Muscle of arm (tissue), 12 donors: ENCODE data around the gene TRIM67. TPM values are rescaled to one million over a fixed set of nuclear protein-coding genes. Genes with fewer than 3 reads are reported as not detected.

Source experiments
- DNase-seq: peaks from one replicate; pipeline ENCODE4 v3.0.0-alpha.2; 2013
- polyA plus RNA-seq, 12 donors: library from polyadenylated mRNA; unstranded; fragments of 120-200 nt; gene quantifications; one replicate each; pipeline ENCODE4 v1.2.1, GENCODE V29; 2013; ENCODE audit not compliant: insufficient read length in 12 of 12

TRIM67 gene
- polyA plus RNA-seq, 12 donors: 0.04 to 0.21 (median 0.08) TPM; not detected in 2

GRCh38 chr1:231232870-231233734 lies 71.2 kb downstream of the TRIM67 start:
- DNase-seq: no peak

- no peak for DNase-seq
Observed at GRCh38 chr1:231233735-231234417, 72.0 kb downstream of the TRIM67 start.

DNA sequence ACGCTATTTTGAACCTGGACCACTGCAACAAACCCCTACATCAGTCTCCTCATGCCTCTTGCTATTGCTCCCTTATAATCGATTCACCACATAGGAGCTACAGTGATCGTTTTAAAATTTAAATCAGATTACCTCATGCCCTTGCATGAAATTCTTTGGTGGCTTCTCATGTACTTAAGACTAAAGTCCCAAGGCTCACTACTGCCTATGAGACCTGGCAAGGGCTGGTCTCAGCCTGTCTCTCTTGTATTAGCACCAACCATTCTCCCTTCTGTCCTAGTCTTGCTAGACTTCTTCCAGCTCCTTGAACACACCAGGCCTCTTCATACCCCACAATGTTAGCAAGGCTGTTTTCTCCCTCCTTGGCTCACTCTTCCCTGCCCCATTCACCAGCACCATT lies 72.6 kb downstream of the TRIM67 start:
- DNase-seq: no peak

GRCh38 chr1:231235526-231236207 lies 73.8 kb downstream of the TRIM67 start:
- no peak for DNase-seq

DNA sequence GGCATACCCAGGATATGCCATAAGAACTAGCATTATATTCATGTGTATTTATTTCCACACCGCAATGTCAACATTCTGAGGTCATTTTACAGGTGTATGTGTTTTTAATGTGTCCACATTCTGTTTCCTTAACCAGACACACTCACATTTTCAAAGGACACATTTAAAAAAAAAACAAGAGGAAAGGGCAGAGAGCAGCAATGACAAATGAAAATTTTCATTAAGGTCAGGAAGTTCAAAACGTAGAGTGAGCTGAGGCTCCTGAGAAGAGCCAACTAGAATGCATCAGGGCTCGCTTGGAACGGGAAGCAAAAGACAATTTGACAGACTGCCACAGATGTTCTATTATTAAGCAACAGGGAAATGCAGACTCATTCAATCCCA lies 74.3 kb downstream of the TRIM67 start:
- peak; percentile 63 for DNase-seq

- no peak for DNase-seq
Observed at GRCh38 chr1:231236938-231237337, 75.1 kb downstream of the TRIM67 start.

DNA sequence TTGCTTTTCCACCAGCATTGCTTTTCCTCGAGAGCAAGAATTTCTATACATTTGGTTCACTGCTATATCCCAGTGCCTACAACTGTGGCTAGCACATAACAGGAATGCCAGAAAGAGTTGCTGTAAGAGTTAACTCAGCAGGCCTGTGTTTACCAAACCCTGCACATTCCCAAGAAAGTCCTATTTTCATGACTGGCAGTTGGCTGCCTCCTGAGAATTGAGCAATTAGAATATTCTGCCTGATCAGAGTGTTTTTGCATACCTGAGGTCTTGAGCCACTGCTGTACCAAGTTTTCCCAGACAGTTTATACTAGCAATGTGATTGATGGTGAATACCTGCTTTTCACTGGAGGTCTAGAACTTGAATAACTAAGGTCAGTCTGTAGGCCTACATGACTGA lies 76.4 kb downstream of the TRIM67 start:
- no peak for DNase-seq

DNA sequence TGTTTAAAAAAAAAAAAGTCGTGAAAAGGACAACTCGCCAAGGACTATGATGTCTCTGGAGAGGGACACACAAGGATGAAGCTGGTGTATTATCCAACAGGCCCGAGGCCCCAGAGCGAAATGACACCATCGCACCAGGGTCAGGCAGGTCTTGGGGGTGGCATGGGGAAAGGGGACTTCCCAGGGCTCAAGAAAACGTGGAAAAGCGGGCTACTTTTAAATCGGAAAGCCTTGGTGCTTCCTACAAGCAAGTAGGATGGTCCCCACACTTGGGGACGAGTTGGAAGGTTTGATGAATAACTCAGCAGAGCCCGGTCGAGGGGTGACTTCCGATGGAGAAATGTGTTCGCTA lies 78.6 kb downstream of the TRIM67 start:
- no peak for DNase-seq

GRCh38 chr1:231240883-231241735 lies 79.3 kb downstream of the TRIM67 start, which contains the start of gene GNPAT:
TSS of gene GNPAT (plus strand) at chr1:231241212. CDS start at chr1:231241379, 167 bp downstream.
- DNase-seq: peak; percentile 91

GRCh38 chr1:231241750-231242149 lies 79.9 kb downstream of the TRIM67 start:
- peak; percentile 27 for DNase-seq

- no peak for DNase-seq
Observed at GRCh38 chr1:231242516-231243198, 80.8 kb downstream of the TRIM67 start.

- DNase-seq: no peak
Observed at GRCh38 chr1:231248778-231249177, 86.9 kb downstream of the TRIM67 start.

DNA sequence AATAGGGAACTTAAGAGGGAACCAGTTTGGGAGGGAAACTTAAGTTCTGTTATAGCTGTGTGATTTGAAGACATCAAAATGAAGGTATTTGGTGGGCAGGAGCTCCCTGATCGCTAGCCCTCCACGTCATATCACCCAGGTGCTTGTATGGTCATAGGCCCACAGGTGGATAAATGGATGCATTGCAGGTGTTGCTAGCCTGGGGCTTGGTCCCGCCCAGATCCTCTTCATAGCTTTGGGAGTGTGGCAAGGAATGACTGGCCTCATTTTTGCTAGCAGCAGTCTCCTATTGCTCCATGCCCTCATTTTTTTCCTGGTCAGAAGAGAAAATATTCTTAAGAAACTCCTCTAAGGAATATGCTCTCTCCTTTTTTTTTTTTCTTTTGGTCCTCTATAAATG lies 90.5 kb downstream of the TRIM67 start:
- DNase-seq: no peak

GRCh38 chr1:231260351-231260750 lies 98.5 kb downstream of the TRIM67 start:
- no peak for DNase-seq

DNA sequence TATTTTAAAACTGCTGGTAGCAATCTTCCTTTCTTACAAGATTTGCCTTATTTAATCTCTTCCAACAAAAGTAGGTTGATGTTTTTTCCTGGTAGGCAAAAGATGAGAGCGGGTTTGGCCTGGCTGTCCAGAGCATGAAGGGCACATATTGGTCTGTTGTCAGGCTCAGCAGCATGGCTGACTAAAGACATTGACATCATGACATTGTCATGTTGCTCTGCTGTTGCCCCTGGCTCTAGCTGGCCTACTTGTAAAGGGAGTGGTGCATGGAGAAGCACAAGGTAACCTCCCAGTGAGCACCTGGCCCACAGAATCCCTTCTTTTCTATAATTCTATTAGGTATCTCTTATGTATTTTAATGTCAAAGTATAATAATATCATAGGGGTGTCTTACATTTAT lies 102.8 kb downstream of the TRIM67 start:
- DNase-seq: no peak

- DNase-seq: no peak
Observed at GRCh38 chr1:231265379-231265778, 103.5 kb downstream of the TRIM67 start.

DNA sequence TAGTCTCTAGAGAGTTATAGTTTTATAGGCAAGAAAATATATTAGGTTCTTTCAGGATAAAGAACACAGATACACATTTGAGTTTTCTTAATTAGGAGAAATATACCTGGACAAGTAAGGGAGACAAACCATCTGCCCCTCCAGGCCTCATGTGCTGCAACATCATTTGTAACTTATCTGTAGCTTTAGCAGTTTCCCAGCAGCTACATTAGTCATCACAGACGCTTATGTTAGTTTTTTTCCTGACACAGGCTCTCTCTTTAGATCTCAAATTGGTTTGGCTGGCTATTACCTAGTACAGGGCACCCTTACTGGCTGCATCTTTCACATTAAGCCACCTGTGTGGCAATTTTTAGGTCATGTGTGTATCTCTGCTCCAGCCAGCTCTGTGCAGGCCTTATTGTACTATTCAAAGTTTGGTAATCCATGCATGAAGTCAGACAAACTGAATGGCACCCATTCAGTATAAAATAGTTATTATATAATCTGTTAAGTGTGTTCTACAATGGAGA lies 105.0 kb downstream of the TRIM67 start:
- no peak for DNase-seq
